Measurements from ENCODE around the gene NRROS.
"Not testable (repeated sequence)": the region's sequence is repeated elsewhere in the genome, so short reads cannot be mapped to it uniquely, and the experiment has no call there.

The NRROS gene

DNA sequence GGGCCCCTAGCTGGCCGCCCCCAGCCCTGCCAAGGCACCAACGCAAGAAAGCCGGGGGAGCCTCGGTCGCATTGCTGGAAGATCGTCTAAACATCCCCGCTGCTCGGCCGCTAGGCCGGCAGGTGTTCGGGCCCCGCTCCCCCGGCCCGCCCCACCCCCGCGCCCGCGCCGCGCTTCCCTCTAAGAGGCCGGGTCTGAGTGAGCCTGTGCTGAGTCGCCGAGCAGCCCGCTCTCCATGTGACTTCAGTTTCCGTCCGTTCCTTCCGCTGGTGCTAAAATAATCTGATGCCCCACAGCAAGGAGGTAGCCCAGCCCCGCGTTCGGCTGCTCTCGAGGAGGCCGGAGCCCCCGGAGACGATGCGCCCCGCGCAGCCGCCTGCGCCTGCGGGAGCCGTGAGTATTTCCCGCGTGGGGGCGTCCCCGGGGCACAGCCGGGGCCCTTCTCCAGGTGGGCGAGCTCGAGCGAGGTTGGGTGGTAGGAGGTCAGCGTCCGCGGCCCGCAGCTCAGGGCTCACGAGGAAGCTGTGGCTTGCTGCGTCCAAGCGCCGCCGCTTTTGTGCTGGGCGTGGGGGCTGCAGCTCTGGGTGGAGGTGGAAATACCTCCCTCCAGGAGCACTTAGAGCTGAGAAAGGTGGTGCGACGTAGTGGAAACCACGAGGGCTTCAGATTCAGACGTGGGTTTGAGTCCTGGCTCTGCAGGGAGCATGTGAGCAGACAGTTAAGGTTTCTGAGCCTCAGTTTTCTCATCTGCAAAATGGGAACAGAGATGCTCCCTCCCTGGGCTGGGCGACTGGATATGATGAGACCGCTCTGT is at the start of gene NRROS:
NRROS (plus strand) TSS at position 212 of the 814 bp plus-strand sequence. CDS start 14,846 bp downstream, outside the sequence.
- DNase-seq = peak; percentile 52

DNA sequence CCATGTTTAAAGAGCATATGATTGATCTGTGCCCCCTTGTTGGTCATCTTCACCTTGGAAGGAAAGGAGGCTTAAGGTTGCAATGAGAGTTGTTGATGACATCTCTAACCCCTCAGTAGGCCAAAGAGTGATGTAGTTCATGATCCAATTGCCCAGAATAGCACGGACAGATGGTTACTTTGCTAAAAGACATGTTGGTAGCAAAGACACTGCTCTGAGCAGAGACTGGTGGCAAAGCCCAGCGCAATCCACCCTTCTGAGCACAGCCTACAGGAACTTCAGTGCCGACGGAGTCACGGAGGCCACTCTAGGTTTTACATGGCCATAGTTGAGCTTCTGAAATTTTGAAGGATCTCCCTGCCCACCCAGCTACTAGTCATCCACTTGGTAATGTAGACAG is 49.2 kb upstream of the NRROS start:
- no peak for DNase-seq

DNA sequence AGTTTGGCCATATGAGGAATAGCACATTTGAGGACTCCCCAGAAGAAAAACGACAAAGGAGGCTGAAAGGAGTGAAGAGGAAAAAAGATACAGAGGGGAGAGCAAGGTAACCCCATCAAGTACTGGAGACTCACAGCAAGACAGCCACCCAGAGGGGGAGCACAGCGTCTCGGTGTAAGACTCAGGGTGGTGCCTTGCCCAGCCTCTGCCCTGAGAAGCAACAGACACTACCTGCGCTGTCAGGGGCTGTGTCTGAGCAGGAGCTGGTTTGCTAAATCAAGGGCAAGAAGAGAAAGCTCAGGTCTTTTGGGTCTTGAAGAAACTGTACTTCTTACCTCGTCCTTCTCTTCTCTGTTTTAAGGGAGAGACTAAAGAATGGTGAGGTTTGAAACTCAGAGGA is 43.1 kb upstream of the NRROS start:
- DNase-seq = no peak

DNA sequence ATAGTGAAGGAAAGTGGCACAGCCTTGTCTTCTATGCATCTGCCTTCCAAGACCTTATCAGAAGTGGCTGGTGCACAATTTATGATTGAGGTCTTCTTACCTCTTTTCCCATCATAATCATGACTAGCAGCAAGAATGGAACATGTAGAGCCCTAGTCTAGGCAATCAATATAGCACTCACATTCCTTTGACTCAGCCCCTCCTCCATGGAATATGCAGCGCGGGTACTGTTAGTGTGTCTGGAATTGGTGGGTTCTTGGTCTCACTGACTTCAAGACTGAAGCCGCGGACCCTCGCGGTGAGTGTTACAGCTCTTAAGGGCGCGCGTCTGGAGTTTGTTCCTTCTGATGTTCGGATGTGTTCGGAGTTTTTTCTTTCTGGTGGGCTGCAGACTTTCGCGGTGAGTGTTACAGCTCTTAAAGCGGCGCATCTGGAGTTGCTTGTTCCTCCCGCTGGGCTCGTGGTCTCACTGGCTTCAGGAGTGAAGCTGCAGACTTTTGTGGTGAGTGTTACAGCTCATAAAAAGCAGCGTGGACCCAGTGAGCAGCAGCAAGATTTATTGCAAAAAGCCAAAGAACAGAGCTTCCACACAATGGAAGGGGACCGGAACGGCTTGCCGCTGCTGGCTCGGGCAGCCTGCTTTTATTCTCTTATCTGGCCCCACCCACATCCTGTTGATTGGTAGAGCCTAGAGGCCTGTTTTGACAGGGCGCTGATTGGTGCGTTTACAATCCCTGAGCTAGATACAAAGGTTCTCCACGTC is 41.3 kb upstream of the NRROS start:
- DNase-seq = not testable (repeated sequence)

DNA sequence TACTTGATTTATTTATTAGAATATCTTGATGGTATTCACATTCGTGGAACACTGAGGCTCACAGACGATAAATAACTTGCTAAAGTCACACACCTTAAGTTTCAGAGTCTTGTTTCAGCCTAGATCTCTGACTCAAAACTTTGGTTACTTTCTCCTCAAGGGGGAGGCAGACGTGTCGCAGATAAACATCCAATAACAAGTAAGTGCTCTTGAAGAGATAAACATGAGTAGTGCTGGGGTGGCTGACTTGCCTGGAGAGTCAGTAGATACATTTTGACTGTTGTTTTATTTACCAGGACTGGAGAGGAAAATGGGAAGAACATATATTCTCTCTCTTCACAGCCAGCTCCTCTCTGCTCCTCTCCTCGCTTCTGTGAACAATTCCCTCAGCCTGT is 39.8 kb upstream of the NRROS start:
- no peak for DNase-seq

DNA sequence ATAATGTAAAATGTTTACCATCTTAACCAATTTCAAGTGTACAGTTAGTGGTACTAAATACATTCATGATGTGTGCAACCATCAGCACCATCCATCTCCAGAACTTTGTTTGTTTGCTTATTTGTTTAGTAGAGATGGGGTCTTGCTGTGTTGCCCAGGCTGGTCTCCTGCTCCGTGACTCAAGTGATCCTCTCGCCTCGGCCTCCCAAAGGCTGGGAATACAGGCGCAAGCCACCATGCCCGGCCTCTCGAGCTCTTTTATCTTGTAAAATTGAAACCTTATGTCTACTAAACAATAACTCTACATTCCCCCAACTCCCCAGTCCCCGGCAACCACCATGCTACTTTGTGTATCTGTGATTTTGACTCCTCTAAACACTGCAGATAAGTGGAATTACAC is 39.1 kb upstream of the NRROS start:
- no peak for DNase-seq

DNA sequence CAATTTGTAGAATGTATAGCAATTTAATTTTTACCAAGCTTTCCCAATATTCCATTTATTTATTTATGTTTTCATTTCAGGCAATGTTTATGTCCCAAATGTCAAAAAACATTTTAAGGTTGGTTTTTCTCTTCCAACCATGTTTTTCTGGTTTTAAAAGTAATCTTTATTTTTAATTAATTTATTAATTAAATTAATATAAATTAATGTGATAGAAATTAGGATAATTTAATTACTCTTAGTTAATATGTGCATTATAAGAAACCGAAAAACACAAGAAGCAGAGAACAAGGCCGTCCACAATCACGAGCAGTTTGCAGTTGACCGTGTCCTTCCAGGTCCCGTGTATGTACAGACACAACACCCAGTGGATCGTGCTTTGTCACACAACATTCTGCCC is 36.8 kb upstream of the NRROS start:
- DNase-seq = no peak

DNA sequence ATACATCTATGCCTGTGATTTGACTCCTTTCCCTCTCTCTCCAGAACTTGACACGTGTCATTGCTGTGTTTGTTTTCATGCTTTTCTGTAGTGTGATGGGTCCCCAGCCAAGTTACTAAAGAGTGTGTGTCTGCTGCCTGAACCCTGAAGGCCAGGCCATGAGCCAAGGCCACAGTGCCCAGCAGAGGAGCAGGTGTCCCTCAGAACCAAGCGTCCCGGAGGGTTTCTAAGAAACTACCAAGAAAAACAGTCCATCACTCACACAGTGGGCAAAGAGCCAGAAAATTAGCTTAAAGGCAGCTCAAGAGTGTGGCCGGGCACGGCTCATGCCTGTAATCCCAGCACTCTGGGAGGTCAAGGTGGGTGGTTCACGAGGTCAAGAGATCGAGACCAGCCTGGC is 35.8 kb upstream of the NRROS start:
- no peak for DNase-seq

DNA sequence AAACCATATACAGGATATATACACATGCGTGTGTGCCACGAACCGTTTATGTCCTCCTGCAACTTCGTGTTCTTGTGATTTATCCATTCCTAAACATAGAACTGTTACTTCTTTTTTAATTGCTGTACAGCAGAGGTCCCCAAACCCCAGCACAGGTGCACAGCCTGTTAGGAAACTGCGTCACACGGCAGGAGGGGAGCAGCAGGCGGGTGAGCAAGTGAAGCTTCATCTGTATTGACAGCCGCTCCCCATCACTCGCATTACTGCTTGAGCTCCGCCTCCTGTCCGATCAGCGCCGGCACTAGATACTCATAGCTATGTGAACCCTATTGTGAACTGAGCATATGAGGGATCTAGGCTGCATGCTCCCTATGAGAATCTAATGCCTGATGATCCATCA is 34.9 kb upstream of the NRROS start:
- DNase-seq = peak; percentile 23

DNA sequence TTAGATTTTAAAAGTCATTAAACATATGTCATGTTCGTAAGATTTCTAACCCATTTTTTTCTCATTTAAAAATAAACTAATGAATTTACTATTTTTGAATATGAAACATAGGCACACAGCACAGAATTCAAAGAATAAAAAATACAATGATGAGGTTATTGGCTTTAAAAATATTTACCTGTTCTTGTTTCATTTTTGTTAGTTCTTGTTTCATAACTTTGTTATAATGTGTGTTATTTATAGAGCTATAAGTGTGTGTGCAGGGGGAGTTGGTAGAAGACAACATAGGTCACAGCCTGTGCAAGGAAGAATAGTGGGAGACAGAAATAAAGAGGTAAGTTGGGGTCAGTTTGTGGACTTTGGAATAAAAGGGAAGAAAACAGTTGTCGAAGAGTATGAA is 30.8 kb upstream of the NRROS start:
- DNase-seq = no peak

DNA sequence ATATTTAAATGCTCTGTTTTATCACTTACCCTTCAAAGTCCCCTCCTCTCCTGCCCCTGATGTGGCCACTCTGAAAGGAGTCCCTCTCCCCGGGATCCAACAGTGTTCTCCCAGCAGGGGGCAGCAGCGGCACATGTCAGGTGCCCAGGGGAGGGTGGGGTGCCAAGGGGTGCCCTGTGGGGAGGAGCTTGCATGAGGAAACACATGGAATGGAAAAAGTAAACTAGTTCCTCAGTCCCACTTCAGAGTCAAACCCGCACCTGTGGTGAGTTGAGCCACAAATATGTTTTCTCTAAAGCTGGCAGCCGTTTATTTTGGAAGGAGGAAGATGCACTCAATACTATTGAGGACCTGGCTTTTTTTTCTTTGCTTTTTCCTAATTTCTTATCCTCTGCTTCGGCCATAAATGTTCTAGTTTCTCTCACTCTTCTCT is 30.1 kb upstream of the NRROS start:
- peak; percentile 82 for DNase-seq

DNA sequence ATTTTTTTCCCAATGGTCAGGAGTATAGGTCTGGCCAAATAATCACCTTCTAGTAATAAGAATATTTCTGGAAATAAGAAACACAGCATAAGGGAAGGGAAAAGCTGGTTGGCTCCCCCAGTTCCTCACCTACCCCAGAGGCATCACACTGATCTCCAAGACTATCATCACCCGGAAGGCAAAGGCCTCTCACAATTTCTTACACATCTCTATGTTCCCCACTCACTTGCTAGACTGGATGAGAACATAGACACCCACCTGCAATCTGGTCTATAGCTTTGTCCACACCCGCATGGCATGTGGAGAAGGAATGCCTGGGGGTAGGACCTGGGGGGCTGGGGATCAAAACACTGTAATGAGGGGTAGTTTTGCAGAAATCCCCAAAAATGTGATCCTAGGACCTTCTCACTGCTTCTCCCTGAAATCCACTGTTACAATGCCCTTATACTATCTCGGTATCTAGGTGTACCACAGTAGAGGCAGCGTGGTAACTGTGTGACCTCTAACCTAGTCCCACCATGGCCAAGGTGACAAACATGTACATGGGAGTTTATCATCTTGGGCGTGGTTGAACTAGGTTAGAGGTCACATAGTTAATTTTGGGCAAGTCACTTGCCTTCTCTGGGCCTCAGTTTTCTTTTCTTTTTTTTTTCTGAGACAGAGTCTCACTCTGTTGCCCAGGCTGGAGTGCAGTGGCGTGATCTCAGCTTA is 29.5 kb upstream of the NRROS start:
- DNase-seq = no peak

DNA sequence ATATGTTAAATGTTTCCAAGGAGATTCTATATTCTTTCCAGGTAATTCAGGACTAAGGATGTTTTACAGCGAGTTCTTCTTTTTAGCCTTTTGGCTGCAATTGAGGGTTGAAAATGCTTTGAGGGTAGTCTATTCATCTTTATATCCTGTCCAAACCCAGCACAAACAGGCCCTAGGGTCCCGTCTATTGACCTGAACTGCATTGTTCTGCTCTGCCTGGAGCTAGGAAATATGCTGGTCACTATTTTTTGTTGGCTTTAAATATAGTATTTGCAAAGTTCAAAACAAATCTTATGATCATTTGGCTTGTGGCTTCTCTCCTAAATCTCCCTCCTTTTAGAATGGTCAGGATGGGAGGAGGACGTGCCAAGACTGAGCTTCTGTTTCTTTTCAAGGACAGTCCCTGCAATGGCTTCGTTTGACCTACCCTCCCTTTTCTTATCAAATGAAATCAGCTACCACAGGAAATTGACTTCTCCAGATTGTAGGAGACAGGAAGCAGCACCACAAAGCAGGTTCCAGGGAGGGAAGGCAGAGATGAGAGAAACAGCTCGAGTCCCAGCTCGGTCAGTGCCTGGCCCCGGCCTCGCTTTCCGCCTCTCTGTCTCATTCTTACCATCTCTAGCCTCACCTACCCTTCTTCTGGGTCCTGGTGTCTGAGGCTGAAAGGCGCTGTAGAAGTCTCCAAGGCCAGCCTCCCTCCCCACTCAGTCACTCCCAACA is 27.6 kb upstream of the NRROS start:
- no peak for DNase-seq

DNA sequence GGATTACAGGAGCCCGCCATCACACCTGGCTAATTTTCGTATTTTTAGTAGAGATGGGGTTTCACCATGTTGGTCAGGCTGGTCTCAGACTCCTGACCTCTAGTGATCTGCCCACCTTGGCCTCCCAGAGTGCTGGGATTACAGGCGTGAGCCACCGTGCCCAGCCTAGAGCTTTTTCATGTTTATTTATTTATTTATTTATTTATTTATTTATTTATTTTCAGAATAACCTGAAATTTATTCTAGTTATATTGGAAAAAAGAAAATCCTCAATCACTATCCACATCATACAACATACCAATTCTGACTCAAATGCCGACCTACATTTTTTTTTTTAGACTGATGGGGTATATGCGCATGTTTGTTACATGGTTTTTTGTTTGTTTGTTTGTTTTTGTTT is 24.3 kb upstream of the NRROS start:
- DNase-seq = not testable (repeated sequence)

DNA sequence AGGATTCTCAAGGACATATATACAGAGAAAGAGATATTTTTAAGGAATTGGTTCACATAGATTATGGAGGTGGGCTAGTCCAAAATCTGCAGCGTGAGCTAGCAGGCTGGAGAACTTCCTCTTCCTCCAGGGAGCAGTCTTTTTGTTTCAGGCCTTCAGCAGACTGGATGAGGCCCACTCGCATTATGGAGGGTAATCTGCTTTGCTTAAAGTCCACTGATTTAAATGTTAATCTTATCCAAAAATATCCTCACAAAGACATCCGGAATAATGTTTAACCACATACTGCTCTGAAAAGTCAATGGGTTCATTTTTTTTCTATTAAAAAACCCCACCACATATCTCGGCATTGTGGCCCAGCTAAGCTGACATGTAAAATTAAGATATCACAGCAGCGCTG is 22.2 kb upstream of the NRROS start:
- no peak for DNase-seq

DNA sequence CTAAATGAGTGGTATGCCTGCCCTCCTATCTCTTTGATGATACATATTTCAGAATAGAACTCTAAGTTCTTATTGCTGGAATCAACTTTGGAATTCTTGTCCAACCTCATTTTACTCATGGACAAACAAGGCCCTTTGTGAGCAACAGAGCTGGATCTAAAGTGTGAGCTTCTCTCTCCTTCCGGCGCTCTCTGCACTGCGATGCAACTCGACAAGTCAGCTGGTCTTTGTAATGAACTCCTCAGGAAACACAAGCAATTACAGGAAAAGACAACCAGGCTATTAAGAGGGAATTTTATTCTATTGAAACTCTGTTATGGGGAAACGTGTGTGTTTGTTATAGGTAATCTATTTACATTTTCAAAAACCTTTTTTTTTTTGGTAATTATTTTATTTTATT is 20.3 kb upstream of the NRROS start:
- no peak for DNase-seq

DNA sequence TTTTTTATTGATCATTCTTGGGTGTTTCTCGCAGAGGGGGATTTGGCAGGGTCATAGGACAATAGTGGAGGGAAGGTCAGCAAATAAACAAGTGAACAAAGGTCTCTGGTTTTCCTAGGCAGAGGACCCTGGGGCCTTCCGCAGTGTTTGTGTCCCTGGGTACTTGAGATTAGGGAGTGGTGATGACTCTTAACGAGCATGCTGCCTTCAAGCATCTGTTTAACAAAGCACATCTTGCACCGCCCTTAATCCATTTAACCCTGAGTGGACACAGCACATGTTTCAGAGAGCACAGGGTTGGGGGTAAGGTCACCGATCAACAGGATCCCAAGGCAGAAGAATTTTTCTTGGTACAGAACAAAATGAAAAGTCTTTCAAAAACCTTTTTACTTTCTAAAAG is 19.9 kb upstream of the NRROS start:
- not testable (repeated sequence) for DNase-seq

DNA sequence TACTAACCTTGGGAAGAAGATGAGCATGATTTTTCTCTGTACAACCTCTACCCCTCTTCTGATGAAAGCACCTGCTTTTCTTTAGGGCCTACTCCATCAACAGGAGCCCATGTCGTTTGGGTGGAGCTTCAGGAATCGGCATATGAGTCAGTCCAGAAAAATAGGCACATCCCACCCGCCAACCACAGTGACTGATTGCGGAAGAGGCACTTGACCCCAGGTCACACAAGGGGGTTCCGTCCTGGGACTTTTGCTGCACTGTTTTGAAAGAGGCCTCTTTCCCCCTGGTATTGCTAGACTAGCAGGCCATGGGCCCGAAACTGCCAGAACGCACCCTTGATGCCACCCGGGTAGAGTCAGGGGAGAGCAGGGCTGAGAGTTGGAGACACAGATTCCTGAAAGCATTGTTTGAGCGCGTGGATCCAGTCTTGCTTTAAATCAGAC is 19.3 kb upstream of the NRROS start:
- DNase-seq = no peak

DNA sequence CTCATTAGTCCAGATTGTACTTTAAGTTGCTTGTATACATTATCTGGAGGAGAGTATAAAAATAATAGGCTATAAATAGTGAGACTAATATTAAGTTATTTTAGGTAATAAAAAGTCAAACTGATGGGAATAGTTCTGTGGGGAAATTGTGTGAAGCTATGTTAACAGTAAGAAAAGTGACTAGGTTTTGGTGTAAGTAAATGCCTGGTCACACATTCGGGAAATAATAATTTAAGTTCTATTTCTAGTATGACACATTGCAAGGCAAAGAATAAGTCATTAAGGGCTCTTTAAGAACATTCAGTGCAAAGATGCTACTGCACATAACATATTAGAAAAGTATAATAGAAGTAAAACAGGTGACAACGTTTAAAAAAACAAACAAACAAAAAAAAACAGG is 18.8 kb upstream of the NRROS start:
- no peak for DNase-seq

DNA sequence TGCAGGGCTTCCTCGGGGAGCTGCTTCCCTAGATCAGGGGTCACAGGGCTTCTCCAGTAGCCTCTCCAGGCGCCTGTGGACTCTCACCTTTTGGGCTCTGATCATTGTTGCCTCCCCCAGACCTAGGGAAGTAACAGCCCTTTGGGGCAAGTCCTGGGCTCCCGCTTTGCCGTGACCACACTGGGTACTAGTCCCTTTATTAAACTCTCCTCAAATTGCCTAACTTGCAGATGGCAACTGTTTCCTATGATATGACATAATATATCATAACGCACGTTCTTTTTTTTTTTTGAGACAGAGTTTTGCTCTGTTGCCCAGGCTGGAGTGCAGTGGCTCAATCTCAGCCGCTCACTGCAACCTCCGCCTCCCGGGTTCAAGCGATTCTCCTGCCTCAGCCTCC is 17.9 kb upstream of the NRROS start:
- no peak for DNase-seq

DNA sequence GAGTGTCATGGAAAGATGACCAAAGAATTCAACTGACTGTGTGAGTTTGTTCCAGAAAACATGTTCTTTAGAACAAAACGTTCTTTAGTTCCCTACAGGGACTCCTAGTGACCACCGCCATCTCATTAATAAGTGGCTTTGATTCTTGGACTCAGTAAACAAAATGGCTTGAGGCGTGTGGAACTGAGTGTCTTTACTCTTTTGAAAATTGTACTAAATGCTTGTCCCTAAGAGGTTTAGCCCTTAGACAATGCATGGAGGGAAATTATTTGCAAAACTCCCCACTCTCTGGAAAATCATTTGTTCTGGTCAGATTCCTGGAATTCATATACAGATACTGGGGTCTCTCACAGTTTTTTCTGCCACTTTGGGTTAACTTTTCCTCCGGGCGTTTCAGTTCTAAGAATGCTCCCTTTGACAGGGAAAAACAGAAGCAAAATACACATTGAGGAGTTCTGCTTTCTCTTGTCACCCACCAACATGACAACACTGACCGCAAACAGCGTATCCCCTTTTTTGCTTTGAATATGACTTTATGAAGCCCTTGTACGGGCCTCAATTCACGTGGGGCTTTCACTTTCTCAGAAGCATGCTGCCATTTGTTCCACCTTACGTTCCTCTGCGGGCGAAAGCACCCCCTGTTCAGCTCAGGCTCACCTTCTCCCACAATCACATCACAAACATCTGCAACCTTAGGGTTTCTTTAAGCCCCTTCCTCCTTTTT is 15.3 kb upstream of the NRROS start:
- no peak for DNase-seq

DNA sequence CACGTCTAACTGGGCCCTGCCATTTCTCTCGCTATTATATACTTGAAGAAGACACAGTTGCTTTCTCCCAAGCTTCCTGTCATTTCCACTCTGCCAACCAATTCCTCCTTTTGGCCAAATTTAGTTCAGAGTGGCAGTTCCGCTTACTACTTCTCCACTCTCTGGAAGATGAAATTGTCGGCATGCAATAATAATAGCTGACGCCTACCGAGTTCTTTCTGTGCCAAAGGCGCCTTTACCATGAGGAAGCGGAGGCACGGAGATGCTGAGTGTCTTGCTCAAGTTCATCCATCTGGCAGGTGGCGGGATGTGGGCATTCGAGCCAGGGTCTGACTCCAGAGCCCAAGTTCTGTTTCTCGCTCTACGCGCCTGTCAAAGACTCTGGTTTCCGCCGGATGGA is 14.6 kb upstream of the NRROS start:
- DNase-seq = no peak
